GM19238 (cell line): ENCODE data around the gene LY6G6D.

ENCODE experiments used
- DNase-seq: peaks from one replicate; pipeline ENCODE4 v3.0.0; 2011; ENCODE audit warnings: low spot score; ENCODE audit not compliant: insufficient read length

LY6G6D gene

DNA sequence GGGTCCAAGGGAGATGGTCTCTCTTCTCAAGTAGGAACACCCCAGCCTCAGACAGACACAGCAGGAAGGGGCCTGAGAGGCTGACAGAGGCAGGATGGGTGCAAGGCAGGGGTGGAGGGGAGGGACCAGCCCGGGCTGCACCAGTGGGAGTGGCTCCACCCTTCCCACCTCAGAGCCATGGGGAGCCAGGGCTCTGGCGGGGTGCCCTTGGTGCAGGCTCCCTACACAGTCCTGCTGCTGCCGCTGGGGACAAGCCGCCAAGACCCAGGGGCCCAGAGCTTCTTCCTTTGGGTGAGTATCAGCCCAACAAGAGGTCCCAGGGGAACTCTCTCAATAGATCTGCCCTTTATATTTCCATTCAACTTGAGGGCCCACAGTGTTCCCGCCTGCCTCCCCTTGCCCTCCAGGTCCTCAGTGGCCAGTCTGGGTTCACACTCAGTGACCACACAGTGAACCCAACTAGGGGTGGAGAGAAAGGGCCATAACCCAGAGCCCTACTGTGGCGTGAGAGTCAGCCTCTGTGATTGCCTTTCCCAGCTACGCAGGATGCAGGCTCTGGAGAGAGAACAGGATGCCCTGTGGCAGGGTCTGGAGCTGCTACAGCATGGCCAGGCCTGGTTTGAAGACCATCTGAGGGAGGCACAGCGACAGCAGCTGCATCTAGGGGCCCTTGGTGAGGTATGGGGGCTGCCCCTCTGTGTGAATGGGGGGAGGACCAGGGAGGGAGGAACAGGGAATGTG, 47.9 kb downstream of the LY6G6D start:
- no peak for DNase-seq

DNA sequence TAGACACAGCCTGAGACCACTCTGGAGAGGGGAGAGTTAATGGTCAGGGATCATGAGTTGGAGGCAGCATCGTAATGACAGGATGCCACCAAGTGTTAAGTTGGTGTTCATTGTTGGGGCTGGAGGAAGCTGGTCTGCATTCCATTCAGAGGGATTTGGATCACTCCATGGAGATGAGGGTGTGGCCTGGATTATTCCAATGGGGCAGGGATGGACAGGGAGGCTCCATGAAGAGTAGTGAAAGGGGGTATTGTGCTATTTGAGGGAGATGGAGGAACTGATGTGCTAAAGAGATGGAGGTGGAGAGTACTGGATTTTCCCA, 48.4 kb downstream of the LY6G6D start:
- no peak for DNase-seq

DNA sequence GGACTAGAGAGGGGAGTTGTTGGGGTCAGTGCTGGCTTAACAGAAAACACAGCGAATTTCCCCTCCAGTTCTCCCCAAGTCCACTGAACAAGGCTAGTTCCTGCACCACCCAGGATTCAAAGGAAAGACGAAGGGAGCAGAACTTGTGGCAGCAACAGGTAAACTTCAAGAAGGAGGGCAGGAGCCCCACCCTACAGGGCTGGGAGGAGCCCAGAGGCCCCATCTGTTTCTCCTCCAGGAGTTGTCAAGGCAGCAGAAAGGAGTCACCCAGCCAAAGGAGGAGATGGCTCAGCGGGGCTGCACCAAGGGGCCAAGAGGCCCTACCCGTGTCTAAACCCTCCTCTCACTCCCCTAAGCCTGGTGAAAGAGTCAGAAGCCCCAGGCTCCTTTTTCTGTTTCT, 49.0 kb downstream of the LY6G6D start:
- DNase-seq = no peak

DNA sequence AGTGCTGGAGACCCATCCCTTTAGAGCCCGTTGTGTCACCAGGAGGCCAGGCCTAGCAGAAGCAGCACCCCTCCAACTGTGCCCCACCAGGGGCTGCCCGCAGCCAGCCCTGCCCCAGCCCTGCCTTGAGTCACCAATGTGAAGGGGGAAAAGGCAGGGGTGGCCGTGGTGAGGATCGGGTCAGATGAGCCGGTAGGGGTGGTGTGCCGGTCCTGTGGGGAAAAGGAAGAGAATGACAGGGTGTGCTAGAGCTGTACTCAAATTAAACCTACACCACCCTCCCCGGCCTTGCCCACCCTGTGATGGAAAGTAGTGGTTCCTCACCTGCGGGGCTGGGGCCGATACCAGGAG, 50.4 kb downstream of the LY6G6D start:
- DNase-seq = no peak

DNA sequence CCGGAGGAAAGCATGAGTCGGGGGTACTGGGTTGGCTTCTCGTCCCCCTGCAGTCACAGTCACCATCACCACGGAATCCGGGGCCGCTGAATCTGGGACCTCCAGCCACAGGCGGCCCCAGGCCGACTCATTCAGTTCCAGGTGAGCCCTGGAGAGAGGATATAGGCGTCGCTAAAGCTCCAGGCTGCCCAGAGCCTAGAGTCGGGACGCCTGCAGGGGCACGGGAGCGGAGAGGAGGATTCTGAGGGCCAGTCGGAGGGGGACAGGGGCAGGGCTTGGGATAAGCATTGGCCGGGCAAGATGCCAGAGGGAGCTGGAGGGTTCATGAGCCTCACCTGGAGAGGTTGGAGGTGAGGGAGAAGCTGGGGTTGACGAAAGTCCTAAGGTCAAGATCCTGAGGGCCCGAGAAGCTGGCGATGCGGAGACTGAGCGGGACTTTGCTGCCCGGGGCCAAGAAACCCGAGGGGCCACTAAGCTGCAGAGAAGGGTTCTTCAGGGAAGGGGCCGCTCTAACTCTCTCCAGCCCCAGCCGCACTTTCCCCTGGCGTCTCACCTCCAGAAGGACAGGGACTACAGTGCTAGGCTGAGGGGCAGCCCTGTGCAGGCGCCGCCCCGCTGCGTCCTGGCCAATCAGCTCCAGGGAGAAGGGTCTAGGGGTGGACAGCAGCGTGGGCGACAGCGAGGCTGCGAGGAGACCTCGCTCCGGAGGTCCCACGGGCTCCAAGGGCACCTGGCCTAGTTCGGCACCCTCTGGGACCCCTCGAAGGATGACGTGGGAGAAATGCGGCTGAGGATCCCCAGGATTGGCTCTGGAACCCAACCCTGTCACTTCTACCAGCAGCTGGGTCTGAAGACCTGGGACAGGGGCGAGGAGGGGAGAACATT, 51.0 kb downstream of the LY6G6D start:
- DNase-seq = no peak

DNA sequence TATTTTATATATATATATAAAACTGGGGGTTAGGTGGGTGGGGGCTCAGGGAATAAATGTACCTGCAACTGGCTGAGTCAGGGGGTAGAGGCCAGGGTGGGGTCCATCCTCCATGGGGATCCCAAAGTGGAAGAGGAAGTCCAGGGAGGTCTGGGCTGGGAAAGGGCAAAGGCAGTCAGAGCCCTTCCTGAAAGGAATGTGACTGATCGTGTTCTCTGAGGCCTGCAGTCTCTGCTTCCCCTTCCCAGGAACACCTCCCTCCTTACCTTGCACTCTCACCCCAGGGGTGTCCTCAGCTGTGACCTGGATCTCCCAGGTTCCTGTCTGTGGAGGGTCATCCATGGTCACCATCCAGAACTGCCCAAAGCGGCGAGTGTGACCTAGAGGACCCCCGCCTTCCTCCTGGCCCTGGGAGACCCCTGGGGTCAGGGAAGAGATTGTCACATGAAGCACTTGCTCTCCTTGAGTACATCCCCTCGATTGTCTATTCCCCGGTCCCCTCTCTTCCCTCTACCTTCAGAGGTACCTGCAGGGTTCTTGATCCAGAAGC, 52.0 kb downstream of the LY6G6D start:
- DNase-seq = no peak
